Body of pancreas (tissue), 4 donors: ENCODE measurements around the gene TOR2A. TPM values are rescaled to one million over a fixed set of nuclear protein-coding genes. Genes with fewer than 3 reads are reported as not detected.

Source experiments
- ATAC-seq: fragments of 150-250 bp; one replicate; pipeline ENCODE4 v1.9.1; 2016
- DNase-seq, 4 donors: peaks; one replicate each; pipeline ENCODE4 v3.0.0-alpha.2; 2019
- H3K27ac ChIP-seq, 4 donors: fragments of 200-600 bp; sonication (generic); 1 replicate in 3 of 4; 2 replicates in 1 of 4; pipeline versions ENCODE4 v1.5.1 to v1.6.1; 2016 to 2019; ENCODE audit warnings: mild to moderate bottlenecking in 1 of 4, mixed read lengths in 1 of 4, moderate library complexity in 1 of 4
- H3K27me3 ChIP-seq, 2 donors: fragments of 200-600 bp; sonication (generic); one replicate each; pipeline ENCODE4 v1.6.0; 2016; ENCODE audit warnings: mild to moderate bottlenecking in 1 of 2
- H3K36me3 ChIP-seq, 2 donors: fragments of 200-600 bp; sonication (generic); replicated peaks in 1 of 2; 2 replicates each; pipeline ENCODE4 v1.5.1; 2016; ENCODE audit warnings: low read depth in 2 of 2; ENCODE audit not compliant: insufficient read depth in 1 of 2
- H3K4me1 ChIP-seq: fragments of 200-600 bp; sonication (generic); one replicate; pipeline ENCODE4 v1.6.0; 2016
- H3K4me3 ChIP-seq, 2 donors: fragments of 200-600 bp; sonication (generic); 1 replicate in 1 of 2; 2 replicates in 1 of 2; pipeline ENCODE4 v1.5.1; 2016 to 2019
- H3K9me3 ChIP-seq, 3 donors: fragments of 200-600 bp; sonication (generic); 1 replicate in 2 of 3; 2 replicates in 1 of 3; pipeline ENCODE4 v1.5.1; 2016
- POLR2A ChIP-seq, 3 donors: fragments of 450-650 bp; IDR thresholded peaks; one replicate each; pipeline ENCODE4 v1.6.1; 2016; ENCODE audit warnings: antibody characterized with exemption in 3 of 3, mild to moderate bottlenecking in 2 of 3
- WGBS, 2 donors: methylation state at CpG; one replicate each; pipeline ENCODE4 v1.1.5; 2017; 5-methylcytosine and 5-hydroxymethylcytosine counted together
- intact Hi-C: fragments of 100-400 bp; cut with DNase I; formaldehyde crosslinking; loops from one replicate; pipeline ENCODE4 v1.15.1; 2023
- total RNA-seq, 2 donors: library from RNA; depleted of rRNA; stranded (reverse); fragments of >200 nt; gene quantifications; one replicate each; pipeline ENCODE4 v1.1.0, GENCODE V29; 2016
- TF ChIP-seq, protein P1 (sequence below), 7 experiments: fragments of 450-650 bp in 4 of 7; fragments of 200-600 bp in 3 of 7; sonication (generic) in 3 of 7; IDR thresholded peaks; one replicate each; pipeline ENCODE4 v1.5.1; 2016 to 2019; ENCODE audit warnings: antibody characterized with exemption in 7 of 7

The TOR2A gene
- total RNA-seq, 2 donors from 2014 or later = 8.3 to 14.2 TPM

- Histone ChIP-seq H3K4me3 (no peak overlapping the region), H3K27me3 (no peaks in the 10 kb centered on the region), H3K36me3 (no peaks in the 10 kb centered on the region), H3K4me1 (peaks cover 30% of the 10 kb centered on the region), H3K27ac (peak overlapping the region; percentile 75 to 89 (median 87)), H3K9me3 (no peaks in the 10 kb centered on the region)
- intact Hi-C loops = no loop called here
- ATAC-seq (no peak), DNase-seq (no peak)
- 91 to 94% methylated on average over 2 of the region's 2 CpGs for WGBS, 2 donors
- TF ChIP-seq, protein P1, sequence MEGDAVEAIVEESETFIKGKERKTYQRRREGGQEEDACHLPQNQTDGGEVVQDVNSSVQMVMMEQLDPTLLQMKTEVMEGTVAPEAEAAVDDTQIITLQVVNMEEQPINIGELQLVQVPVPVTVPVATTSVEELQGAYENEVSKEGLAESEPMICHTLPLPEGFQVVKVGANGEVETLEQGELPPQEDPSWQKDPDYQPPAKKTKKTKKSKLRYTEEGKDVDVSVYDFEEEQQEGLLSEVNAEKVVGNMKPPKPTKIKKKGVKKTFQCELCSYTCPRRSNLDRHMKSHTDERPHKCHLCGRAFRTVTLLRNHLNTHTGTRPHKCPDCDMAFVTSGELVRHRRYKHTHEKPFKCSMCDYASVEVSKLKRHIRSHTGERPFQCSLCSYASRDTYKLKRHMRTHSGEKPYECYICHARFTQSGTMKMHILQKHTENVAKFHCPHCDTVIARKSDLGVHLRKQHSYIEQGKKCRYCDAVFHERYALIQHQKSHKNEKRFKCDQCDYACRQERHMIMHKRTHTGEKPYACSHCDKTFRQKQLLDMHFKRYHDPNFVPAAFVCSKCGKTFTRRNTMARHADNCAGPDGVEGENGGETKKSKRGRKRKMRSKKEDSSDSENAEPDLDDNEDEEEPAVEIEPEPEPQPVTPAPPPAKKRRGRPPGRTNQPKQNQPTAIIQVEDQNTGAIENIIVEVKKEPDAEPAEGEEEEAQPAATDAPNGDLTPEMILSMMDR (IDR thresholded peaks at IDR 0.05) = no peak
- no peak for TF ChIP-seq POLR2A (IDR thresholded peaks at IDR 0.05)
These were observed 35.0 kb downstream of the TOR2A start for GRCh38 chr9:127700140-127700539.

DNA sequence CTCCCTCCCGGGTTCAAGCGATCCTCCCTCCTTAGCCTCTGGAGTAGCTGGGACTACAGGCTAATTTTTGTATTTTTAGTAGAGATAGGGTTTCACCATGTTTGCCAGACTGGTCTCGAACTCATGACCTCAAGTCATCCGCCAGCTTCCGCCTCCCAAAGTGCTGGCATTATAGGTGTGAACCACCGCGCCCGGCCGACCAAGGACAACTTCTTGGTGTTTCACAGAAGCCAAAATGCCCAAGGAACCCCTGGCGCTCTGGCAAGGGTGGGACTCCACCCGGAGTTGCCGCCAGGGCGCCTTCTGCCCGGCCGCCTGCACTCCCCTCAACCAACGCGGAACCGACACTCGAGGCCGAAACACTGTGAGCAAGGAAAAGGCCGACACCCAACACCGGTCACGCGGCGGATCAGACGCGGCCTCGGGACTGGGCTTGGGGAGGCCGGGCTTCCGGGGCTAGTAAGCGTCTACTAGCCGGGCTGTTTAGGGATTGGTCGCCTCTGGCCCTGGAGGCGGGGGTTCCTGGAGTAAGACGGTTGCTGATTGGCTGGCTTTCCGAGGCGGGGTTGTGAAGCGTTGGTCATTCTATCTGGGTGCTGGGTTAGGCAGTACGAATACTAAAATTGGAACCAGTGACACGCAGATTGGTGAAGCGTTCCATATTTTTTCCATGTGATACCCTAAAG lies 36.0 kb downstream of the TOR2A start:
- WGBS, 2 donors = 18 to 46% methylated on average over 20 to 41 of the region's 41 CpGs
- intact Hi-C loops = no loop called here
- Histone ChIP-seq H3K27me3 (no peaks in the 10 kb centered on the region), H3K9me3 (no peaks in the 10 kb centered on the region), H3K4me3 (no peak overlapping the region), H3K36me3 (no peaks in the 10 kb centered on the region), H3K4me1 (peaks cover 28% of the 10 kb centered on the region), H3K27ac (peak overlapping the region; percentile 75 to 89 (median 87))
- peak; percentile 95 to 98 (median 97) for DNase-seq
- TF ChIP-seq, protein P1 (IDR thresholded peaks at IDR 0.05) = peak in 4 of 7 experiments; percentile 16 to 42 (median 35)
- TF ChIP-seq POLR2A (IDR thresholded peaks at IDR 0.05) = peak in 2 of 3 donors; percentile 61 to 70
- peak; percentile 94 for ATAC-seq

- Histone ChIP-seq H3K27ac (peak overlapping the region in 1 of 4 donors; percentile 89), H3K9me3 (no peaks in the 10 kb centered on the region), H3K4me3 (no peak overlapping the region), H3K36me3 (no peaks in the 10 kb centered on the region), H3K27me3 (no peaks in the 10 kb centered on the region), H3K4me1 (peaks cover 28% of the 10 kb centered on the region)
- WGBS, 2 donors = 87 to 93% methylated on average over 5 of the region's 5 CpGs
- no peak for TF ChIP-seq POLR2A (IDR thresholded peaks at IDR 0.05)
- TF ChIP-seq, protein P1 (IDR thresholded peaks at IDR 0.05) = no peak
- no peak for DNase-seq
- intact Hi-C loops = no loop called here
- no peak for ATAC-seq
These were observed 36.7 kb downstream of the TOR2A start for GRCh38 chr9:127698386-127698785.

- no peaks in the 10 kb centered on the region for H3K9me3 ChIP-seq
- TF ChIP-seq POLR2A (IDR thresholded peaks at IDR 0.05) = no peak
- TF ChIP-seq, protein P1 (IDR thresholded peaks at IDR 0.05) = no peak
- no peaks in the 10 kb centered on the region for H3K27me3 ChIP-seq
- intact Hi-C loops = no loop called here
- peaks cover 28% of the 10 kb centered on the region for H3K4me1 ChIP-seq
- no peaks in the 10 kb centered on the region for H3K36me3 ChIP-seq
- 82 to 83% methylated on average over 4 to 5 of the region's 5 CpGs for WGBS, 2 donors
- ATAC-seq (no peak), DNase-seq (no peak)
- H3K27ac ChIP-seq = no peak overlapping the region
- H3K4me3 ChIP-seq = no peak overlapping the region
These were observed 37.5 kb downstream of the TOR2A start for GRCh38 chr9:127697575-127697974.
